Right atrium auricular region (tissue), 2 donors: ENCODE data around the gene CASP6. TPM values are rescaled to one million over a fixed set of nuclear protein-coding genes. Genes with fewer than 3 reads are reported as not detected.

Source experiments
- DNase-seq: peaks from one replicate; pipeline ENCODE4 v3.0.0-alpha.2; 2019; ENCODE audit warnings: low spot score
- H3K27ac ChIP-seq, 2 donors: fragments of 200-600 bp; sonication (generic); 1 replicate in 1 of 2; 2 replicates in 1 of 2; pipeline ENCODE4 v1.5.1; 2016 to 2019
- H3K27me3 ChIP-seq, 2 donors: fragments of 200-600 bp; sonication (generic); one replicate each; pipeline versions ENCODE4 v1.5.1 to v1.6.0; 2017 to 2019
- H3K36me3 ChIP-seq: fragments of 200-600 bp; sonication (generic); one replicate; pipeline ENCODE4 v1.5.1; 2016
- H3K4me1 ChIP-seq, 2 donors: fragments of 200-600 bp; sonication (generic); one replicate each; pipeline versions ENCODE4 v1.5.1 to v1.6.0; 2017 to 2019
- H3K4me3 ChIP-seq, 2 donors: fragments of 200-600 bp; sonication (generic); 1 replicate in 1 of 2; 2 replicates in 1 of 2; pipeline ENCODE4 v1.5.1; 2017 to 2019; ENCODE audit warnings: mild to moderate bottlenecking in 1 of 2, moderate library complexity in 1 of 2
- H3K9me3 ChIP-seq, 2 donors: fragments of 200-600 bp; sonication (generic); one replicate each; pipeline ENCODE4 v1.5.1; 2019
- CTCF ChIP-seq, 2 donors: fragments of 200-600 bp; sonication (generic); IDR thresholded peaks; one replicate each; pipeline ENCODE4 v1.5.1; 2019; ENCODE audit warnings: antibody characterized with exemption in 2 of 2
- total RNA-seq, 2 donors: library from RNA; depleted of rRNA; stranded (reverse); fragments of >200 nt; gene quantifications; one replicate each; pipeline ENCODE4 v1.1.0, GENCODE V29; 2016

Gene CASP6
- total RNA-seq, 2 donors from 2014 or later, result 8.6 to 18.2 TPM

- no peak for TF ChIP-seq CTCF (IDR thresholded peaks at IDR 0.05)
- Histone ChIP-seq H3K4me3 (no peak overlapping the region), H3K27me3 (no peaks in the 10 kb centered on the region), H3K27ac (no peak overlapping the region), H3K36me3 (peaks cover 5% of the 10 kb centered on the region), H3K9me3 (no peaks in the 10 kb centered on the region), H3K4me1 (peaks cover 0 to 26% of the 10 kb centered on the region in 2 donors)
- DNase-seq, result no peak
These were observed 3.6 kb downstream of the CASP6 start for GRCh38 chr4:109699553-109700225.

DNA sequence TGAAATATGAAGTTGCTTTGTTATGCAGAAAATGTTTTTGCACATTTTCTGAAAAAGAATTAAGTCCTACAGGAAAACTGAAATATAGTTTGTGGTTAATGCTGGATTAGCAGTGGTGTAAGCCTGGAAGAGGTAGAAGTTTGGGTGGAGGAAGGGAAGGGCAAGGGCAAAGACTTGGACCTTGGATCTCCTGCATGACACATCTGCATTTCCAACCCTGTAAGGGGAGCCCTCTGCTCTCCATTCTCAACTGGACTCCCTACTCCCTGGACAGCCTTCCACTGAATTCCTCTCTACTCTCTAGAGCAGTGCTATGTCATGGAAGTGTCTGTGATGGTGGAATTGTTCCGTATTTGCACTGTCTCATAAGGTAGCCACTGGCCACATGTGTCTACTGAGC, 4.6 kb downstream of the CASP6 start:
- Histone ChIP-seq H3K27ac (no peak overlapping the region), H3K36me3 (peaks cover 10% of the 10 kb centered on the region), H3K4me3 (no peak overlapping the region), H3K4me1 (peaks cover 0 to 21% of the 10 kb centered on the region in 2 donors), H3K27me3 (no peaks in the 10 kb centered on the region), H3K9me3 (no peaks in the 10 kb centered on the region)
- no peak for TF ChIP-seq CTCF (IDR thresholded peaks at IDR 0.05)
- DNase-seq, result no peak

DNA sequence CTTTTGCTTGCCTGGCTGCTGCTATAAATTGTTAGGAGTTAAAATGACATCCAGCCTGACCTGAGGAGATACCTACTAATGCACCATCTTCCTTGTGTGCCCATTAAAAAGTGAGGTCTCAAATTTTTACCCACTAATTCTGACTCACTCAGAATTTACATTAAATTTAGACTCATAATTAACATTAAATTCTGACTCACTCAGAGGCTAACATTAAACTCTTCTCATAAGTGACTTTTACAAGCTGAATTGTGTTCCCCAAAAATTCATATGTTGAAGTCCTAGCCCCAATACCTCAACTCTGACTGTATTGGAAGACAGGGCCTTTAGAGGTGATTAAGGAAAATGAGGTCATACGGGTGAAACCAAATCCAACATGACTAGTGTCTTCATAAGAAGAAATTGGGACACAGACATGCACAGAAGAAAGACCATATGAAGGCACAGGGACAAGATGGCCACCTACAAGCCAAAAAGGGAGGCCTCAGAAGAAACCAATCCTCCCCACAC, 11.8 kb downstream of the CASP6 start:
- Histone ChIP-seq H3K36me3 (peaks cover 40% of the 10 kb centered on the region), H3K9me3 (no peaks in the 10 kb centered on the region), H3K27me3 (no peaks in the 10 kb centered on the region), H3K4me1 (no peaks in the 10 kb centered on the region), H3K4me3 (no peak overlapping the region), H3K27ac (no peak overlapping the region)
- TF ChIP-seq CTCF (IDR thresholded peaks at IDR 0.05), result no peak
- no peak for DNase-seq

GRCh38 chr4:109690690-109691410, 12.4 kb downstream of the CASP6 start:
- H3K4me1 ChIP-seq, result no peaks in the 10 kb centered on the region
- no peaks in the 10 kb centered on the region for H3K27me3 ChIP-seq
- peaks cover 41% of the 10 kb centered on the region for H3K36me3 ChIP-seq
- H3K4me3 ChIP-seq, result no peak overlapping the region
- no peaks in the 10 kb centered on the region for H3K9me3 ChIP-seq
- no peak overlapping the region for H3K27ac ChIP-seq
- DNase-seq, result no peak
- TF ChIP-seq CTCF (IDR thresholded peaks at IDR 0.05), result no peak

GRCh38 chr4:109684727-109685126, 18.5 kb downstream of the CASP6 start:
- Histone ChIP-seq H3K9me3 (no peaks in the 10 kb centered on the region), H3K27ac (no peak overlapping the region), H3K36me3 (peaks cover 25% of the 10 kb centered on the region), H3K4me3 (no peak overlapping the region), H3K4me1 (no peaks in the 10 kb centered on the region), H3K27me3 (no peaks in the 10 kb centered on the region)
- TF ChIP-seq CTCF (IDR thresholded peaks at IDR 0.05), result no peak
- no peak for DNase-seq
